SK-N-SH (cell line): ENCODE measurements around the gene RFTN1.

Source experiments
- CHD2 ChIP-seq: fragments of 150-350 bp; IDR thresholded peaks from 2 replicates; pipeline ENCODE4 v1.6.1; 2018; ENCODE audit warnings: low read length; ENCODE audit not compliant: partially characterized antibody
- EP300 ChIP-seq, 2 experiments: IDR thresholded peaks; 2 replicates each; pipeline versions ENCODE4 v1.4.0 to v1.6.1; 2012; ENCODE audit warnings: borderline replicate concordance in 1 of 2, low read depth in 1 of 2, low read length in 1 of 2
- GABPA ChIP-seq: IDR thresholded peaks from 2 replicates; pipeline ENCODE4 v1.4.0; 2012; ENCODE audit warnings: low read depth, mild to moderate bottlenecking
- JUND ChIP-seq: IDR thresholded peaks from 2 replicates; pipeline ENCODE4 v1.4.0; 2012
- RAD21 ChIP-seq: IDR thresholded peaks from 2 replicates; pipeline ENCODE4 v1.6.1; 2012; ENCODE audit warnings: mild to moderate bottlenecking, low read length
- RXRA ChIP-seq: IDR thresholded peaks from 2 replicates; pipeline ENCODE4 v1.4.0; 2012; ENCODE audit warnings: low read depth, mild to moderate bottlenecking, borderline replicate concordance
- SMC3 ChIP-seq: IDR thresholded peaks from 2 replicates; pipeline ENCODE4 v1.6.1; 2012; ENCODE audit warnings: low read depth, low read length, improper control_type of control experiment
- YY1 ChIP-seq: IDR thresholded peaks from 2 replicates; pipeline ENCODE4 v1.4.0; 2012; ENCODE audit warnings: low read depth, mild to moderate bottlenecking
- TF ChIP-seq, protein P1 (sequence below): fragments of 200-600 bp; sonication (generic); IDR thresholded peaks from 2 replicates; pipeline ENCODE4 v1.6.1; 2017; ENCODE audit warnings: antibody characterized with exemption, mild to moderate bottlenecking, moderate library complexity
- TF ChIP-seq, protein P2 (sequence below): fragments of 150-350 bp; IDR thresholded peaks from 2 replicates; pipeline ENCODE4 v1.6.1; 2017; ENCODE audit warnings: antibody characterized with exemption, low read length, low read depth, borderline replicate concordance
- TF ChIP-seq, protein P3 (sequence below): IDR thresholded peaks from 2 replicates; pipeline ENCODE4 v1.4.0; 2012; ENCODE audit warnings: low read depth

DNA sequence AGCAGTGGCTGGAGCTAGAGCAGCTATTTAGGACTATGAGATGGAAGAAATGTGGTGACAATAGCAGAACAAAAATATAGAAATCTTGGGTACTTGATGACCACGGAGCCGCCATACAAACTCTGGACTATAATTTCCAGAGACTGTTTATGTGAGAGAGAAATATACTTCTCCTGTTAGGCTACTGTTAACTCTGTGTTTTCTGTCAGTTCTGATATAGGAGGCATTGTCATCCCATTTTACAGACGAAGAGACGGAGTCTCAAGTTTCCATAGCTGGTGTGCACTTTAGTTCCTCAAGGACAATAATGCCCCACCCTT lies 22.8 kb upstream of the RFTN1 start:
- TF ChIP-seq GABPA, result no peak
- TF ChIP-seq, protein P1, sequence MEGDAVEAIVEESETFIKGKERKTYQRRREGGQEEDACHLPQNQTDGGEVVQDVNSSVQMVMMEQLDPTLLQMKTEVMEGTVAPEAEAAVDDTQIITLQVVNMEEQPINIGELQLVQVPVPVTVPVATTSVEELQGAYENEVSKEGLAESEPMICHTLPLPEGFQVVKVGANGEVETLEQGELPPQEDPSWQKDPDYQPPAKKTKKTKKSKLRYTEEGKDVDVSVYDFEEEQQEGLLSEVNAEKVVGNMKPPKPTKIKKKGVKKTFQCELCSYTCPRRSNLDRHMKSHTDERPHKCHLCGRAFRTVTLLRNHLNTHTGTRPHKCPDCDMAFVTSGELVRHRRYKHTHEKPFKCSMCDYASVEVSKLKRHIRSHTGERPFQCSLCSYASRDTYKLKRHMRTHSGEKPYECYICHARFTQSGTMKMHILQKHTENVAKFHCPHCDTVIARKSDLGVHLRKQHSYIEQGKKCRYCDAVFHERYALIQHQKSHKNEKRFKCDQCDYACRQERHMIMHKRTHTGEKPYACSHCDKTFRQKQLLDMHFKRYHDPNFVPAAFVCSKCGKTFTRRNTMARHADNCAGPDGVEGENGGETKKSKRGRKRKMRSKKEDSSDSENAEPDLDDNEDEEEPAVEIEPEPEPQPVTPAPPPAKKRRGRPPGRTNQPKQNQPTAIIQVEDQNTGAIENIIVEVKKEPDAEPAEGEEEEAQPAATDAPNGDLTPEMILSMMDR, result no peak
- TF ChIP-seq YY1, result no peak
- TF ChIP-seq, protein P2, sequence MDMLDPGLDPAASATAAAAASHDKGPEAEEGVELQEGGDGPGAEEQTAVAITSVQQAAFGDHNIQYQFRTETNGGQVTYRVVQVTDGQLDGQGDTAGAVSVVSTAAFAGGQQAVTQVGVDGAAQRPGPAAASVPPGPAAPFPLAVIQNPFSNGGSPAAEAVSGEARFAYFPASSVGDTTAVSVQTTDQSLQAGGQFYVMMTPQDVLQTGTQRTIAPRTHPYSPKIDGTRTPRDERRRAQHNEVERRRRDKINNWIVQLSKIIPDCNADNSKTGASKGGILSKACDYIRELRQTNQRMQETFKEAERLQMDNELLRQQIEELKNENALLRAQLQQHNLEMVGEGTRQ, result no peak
- no peak for TF ChIP-seq RXRA
- TF ChIP-seq SMC3, result no peak
- TF ChIP-seq, protein P3, sequence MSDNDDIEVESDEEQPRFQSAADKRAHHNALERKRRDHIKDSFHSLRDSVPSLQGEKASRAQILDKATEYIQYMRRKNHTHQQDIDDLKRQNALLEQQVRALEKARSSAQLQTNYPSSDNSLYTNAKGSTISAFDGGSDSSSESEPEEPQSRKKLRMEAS, result no peak
- no peak for TF ChIP-seq RAD21
- TF ChIP-seq JUND, result no peak
- no peak for TF ChIP-seq EP300 (IDR thresholded peaks at IDR 0.05; ENCODE audit: borderline replicate concordance in 1 of 2, low read depth in 1 of 2, low read length in 1 of 2)
- TF ChIP-seq CHD2, result no peak
